Heart left ventricle (tissue), 16 donors: ENCODE results near the gene EIF4G1. TPM values are rescaled to one million over a fixed set of nuclear protein-coding genes. Genes with fewer than 3 reads are reported as not detected.

Experiments
- ATAC-seq, 4 donors: fragments of 200-7000 bp; cut with Tn5 transposase; one replicate each; pipeline ENCODE4 v1.9.1; 2020 to 2022; ENCODE audit warnings: moderate library complexity in 4 of 4, mild to moderate bottlenecking in 3 of 4, moderate number of reproducible peaks in 1 of 4
- DNase-seq, 5 donors: peaks; one replicate each; pipeline ENCODE4 v3.0.0-alpha.2; 2020
- H3K27ac ChIP-seq, 12 donors: fragments of 200-600 bp; sonication (generic) in 4 of 12; one replicate each; pipeline versions ENCODE4 v1.5.0 to v1.8.0; 2016 to 2022; ENCODE audit warnings: mild to moderate bottlenecking in 2 of 12
- H3K27me3 ChIP-seq, 9 donors: fragments of 200-600 bp; sonication (generic) in 2 of 9; one replicate each; pipeline versions ENCODE4 v1.5.1 to v1.8.0; 2016 to 2022; ENCODE audit warnings: mild to moderate bottlenecking in 3 of 9
- H3K36me3 ChIP-seq, 9 donors: fragments of 200-600 bp; sonication (generic) in 2 of 9; one replicate each; pipeline versions ENCODE4 v1.5.0 to v1.8.0; 2018 to 2022; ENCODE audit warnings: mild to moderate bottlenecking in 2 of 9
- H3K4me1 ChIP-seq, 12 donors: fragments of 200-600 bp; sonication (generic) in 4 of 12; one replicate each; pipeline versions ENCODE4 v1.5.0 to v1.8.0; 2016 to 2022; ENCODE audit warnings: mild to moderate bottlenecking in 3 of 12
- H3K4me3 ChIP-seq, 12 donors: fragments of 200-600 bp; sonication (generic) in 4 of 12; one replicate each; pipeline versions ENCODE4 v1.5.0 to v1.8.0; 2017 to 2022; ENCODE audit warnings: mild to moderate bottlenecking in 9 of 12, moderate library complexity in 4 of 12
- H3K9me3 ChIP-seq, 12 donors: fragments of 200-600 bp; sonication (generic) in 4 of 12; one replicate each; pipeline versions ENCODE4 v1.5.0 to v1.8.0; 2016 to 2022; ENCODE audit warnings: mild to moderate bottlenecking in 1 of 12
- POLR2A ChIP-seq, 2 donors: fragments of 450-650 bp; IDR thresholded peaks; one replicate each; pipeline ENCODE4 v1.6.1; 2017; ENCODE audit warnings: antibody characterized with exemption in 2 of 2, mild to moderate bottlenecking in 2 of 2, moderate library complexity in 2 of 2
- WGBS, 4 donors: extraction: QIAGEN DNeasy Blood & Tissue Kit in 2 of 4; methylation state at CpG; one replicate each; pipeline versions ENCODE4 v1.1.5 to v1.1.7; 2013 to 2018; 5-methylcytosine and 5-hydroxymethylcytosine counted together
- intact Hi-C, 10 donors: fragments of 100-400 bp; cut with DNase I; formaldehyde crosslinking; loops; one replicate each; pipeline versions ENCODE4 v1.11.1 to v1.14.2; 2022
- polyA plus RNA-seq, 2 donors: library from polyadenylated mRNA; stranded (reverse); fragments of 200-250 nt; gene quantifications; one replicate each; pipeline ENCODE4 v1.2.3, GENCODE V29; 2013
- total RNA-seq, 9 donors: library from RNA; depleted of rRNA in 2 of 9; stranded (reverse); fragments of >200 nt in 2 of 9; fragmentation: NEBNext Ultra II Directional in 3 of 9; extraction: Animal tissue kit (Norgen Biotek cat#: 25700) in 3 of 9; gene quantifications; one replicate each; pipeline versions ENCODE4 v1.1.0 to v1.2.4, GENCODE V29; 2016 to 2023
- TF ChIP-seq, protein P1 (sequence below), 12 donors: fragments of 200-600 bp; sonication (generic) in 4 of 12; IDR thresholded peaks; one replicate each; pipeline versions ENCODE4 v1.5.0 to v1.8.0; 2018 to 2022; ENCODE audit warnings: antibody characterized with exemption in 12 of 12, mild to moderate bottlenecking in 5 of 12
- donor health status: ischemic (EF 13 %, LVEDD 7.1; RV severe dilation, severe dysfunction).
- donor health status: healthy with polysubstance abuse.
- donor health status: DM: no; HTN: yes; CAD: no.
- donor health status: DM: no; HTN: no; CAD: no.
- donor health status: ischemic (EF 25% LVEDD 6.9; RV normal size, moderate dysfunction).
- donor health status: ischemic (EF 25% LVEDD 5.7; RV mildly dilated, moderate dysfunction).
- donor health status: healthy.
- donor health status: DM: yes; HTN: yes; CAD: no.
- donor health status: ischemic (EF 35%, LVEDD 5.7; RV mildly dilated, moderate dysfunction).
- donor health status: nonischemic (EF 11% LVEDD 7.7; RV severe dilation, severe dysfunction).
- donor health status: DM: yes; HTN: yes; CAD: no.
- donor health status: PGD.
- donor health status: ischemic (EF 29% LVEDD 5.4; RV normal size, mild dysfunction).
- donor health status: nonischemic (EF 23%, LVEDD 6.1; RV moderate dilation, normal function).

EIF4G1 gene
- total and polyA plus RNA-seq, 11 donors = 178 to 407 (median 229) TPM

DNA sequence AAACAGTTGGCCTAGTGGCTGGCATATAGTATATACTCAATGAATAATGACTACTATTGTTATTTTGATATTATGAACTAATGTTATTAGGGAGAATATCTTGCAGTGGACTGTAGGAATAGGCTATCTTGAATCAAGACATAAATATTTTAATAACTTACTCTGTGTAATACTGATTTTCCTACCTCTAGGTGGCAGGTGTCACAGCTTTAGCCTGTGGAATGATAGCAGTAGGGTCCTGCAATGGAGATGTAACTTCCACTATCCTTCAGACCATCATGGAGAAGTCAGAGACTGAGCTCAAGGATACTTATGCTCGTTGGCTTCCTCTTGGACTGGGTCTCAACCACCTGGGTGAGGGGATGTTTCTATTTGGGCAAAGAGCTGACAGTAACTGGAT lies 8.8 kb upstream of the EIF4G1 start:
- Histone ChIP-seq H3K9me3 (no peaks in the 10 kb centered on the region), H3K27me3 (no peaks in the 10 kb centered on the region), H3K4me3 (no peak overlapping the region), H3K36me3 (peaks cover 5 to 92% (median 86%) of the 10 kb centered on the region in 9 donors), H3K27ac (no peak overlapping the region), H3K4me1 (peaks cover 0 to 4% (median 3%) of the 10 kb centered on the region in 12 donors)
- ATAC-seq (peak in 1 of 4 donors; percentile 23), DNase-seq (no peak)
- intact Hi-C loops = loop anchor here in 1 of 10 donors (5.0 kb wide), 1 partner anchor 52 kb away; no protein-coding TSS in a partner anchor
- WGBS, 4 donors = 57 to 75% (median 67%) methylated on average over 1 of the region's 1 CpG
- TF ChIP-seq POLR2A (IDR thresholded peaks at IDR 0.05) = no peak
- TF ChIP-seq, protein P1, sequence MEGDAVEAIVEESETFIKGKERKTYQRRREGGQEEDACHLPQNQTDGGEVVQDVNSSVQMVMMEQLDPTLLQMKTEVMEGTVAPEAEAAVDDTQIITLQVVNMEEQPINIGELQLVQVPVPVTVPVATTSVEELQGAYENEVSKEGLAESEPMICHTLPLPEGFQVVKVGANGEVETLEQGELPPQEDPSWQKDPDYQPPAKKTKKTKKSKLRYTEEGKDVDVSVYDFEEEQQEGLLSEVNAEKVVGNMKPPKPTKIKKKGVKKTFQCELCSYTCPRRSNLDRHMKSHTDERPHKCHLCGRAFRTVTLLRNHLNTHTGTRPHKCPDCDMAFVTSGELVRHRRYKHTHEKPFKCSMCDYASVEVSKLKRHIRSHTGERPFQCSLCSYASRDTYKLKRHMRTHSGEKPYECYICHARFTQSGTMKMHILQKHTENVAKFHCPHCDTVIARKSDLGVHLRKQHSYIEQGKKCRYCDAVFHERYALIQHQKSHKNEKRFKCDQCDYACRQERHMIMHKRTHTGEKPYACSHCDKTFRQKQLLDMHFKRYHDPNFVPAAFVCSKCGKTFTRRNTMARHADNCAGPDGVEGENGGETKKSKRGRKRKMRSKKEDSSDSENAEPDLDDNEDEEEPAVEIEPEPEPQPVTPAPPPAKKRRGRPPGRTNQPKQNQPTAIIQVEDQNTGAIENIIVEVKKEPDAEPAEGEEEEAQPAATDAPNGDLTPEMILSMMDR (IDR thresholded peaks at IDR 0.05) = peak in 9 of 12 donors; percentile 6 to 39 (median 28)

DNA sequence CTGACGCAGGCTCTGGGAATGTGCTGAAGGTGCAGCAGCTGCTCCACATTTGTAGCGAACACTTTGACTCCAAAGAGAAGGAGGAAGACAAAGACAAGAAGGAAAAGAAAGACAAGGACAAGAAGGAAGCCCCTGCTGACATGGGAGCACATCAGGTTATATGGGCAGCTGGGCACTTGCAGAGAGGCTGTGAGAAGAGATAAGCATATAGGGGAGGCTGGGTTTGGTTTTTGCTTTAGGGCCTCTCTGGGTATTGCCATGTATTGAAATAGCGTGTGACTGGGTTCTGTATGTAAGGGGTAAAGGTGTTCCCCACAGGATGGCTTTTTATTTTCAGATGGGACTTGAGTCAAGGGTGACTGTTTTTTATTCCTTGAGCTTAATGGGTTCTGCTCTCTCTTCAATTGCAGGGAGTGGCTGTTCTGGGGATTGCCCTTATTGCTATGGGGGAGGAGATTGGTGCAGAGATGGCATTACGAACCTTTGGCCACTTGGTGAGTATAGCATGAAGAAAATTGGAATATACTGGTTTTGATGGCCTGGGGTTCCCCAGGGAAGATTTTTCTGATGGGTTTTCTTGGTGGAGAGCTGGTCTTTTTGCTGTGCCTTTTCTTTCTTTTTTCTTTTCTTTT lies 7.9 kb upstream of the EIF4G1 start:
- Histone ChIP-seq H3K4me3 (no peak overlapping the region), H3K36me3 (peaks cover 5 to 84% (median 77%) of the 10 kb centered on the region in 9 donors), H3K9me3 (no peaks in the 10 kb centered on the region), H3K4me1 (no peaks in the 10 kb centered on the region), H3K27me3 (no peaks in the 10 kb centered on the region), H3K27ac (no peak overlapping the region)
- ATAC-seq (no peak), DNase-seq (no peak)
- TF ChIP-seq POLR2A (IDR thresholded peaks at IDR 0.05) = no peak
- TF ChIP-seq, protein P1 (IDR thresholded peaks at IDR 0.05) = no peak
- intact Hi-C loops = loop anchor here in 1 of 10 donors (5.0 kb wide), 1 partner anchor 51 kb away; no protein-coding TSS in a partner anchor
- 89 to 95% (median 91%) methylated on average over 4 of the region's 4 CpGs for WGBS, 4 donors

DNA sequence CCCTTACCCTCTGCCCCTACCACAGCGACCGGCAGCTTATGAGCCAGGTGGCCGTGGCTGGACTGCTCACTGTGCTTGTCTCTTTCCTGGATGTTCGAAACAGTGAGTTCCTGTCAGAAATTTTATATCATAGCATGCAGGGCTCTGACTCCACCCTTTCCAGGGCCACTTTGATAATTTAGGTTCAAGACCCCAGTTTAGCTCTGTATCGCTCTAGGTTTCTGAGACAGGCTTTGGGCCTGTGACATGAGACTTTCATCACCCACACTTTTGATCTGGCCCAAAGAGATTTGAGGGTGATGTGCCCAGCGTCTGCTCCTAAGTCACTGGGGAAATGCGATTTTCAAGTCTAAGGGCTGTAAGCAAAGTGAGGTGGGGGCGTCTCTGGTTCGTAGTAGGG lies 6.5 kb upstream of the EIF4G1 start:
- no peak for DNase-seq
- TF ChIP-seq, protein P1 (IDR thresholded peaks at IDR 0.05) = no peak
- no peak for TF ChIP-seq POLR2A (IDR thresholded peaks at IDR 0.05)
- ATAC-seq = no peak
- no peaks in the 10 kb centered on the region for H3K9me3 ChIP-seq
- H3K27me3 ChIP-seq = no peaks in the 10 kb centered on the region
- H3K36me3 ChIP-seq = peaks cover 5 to 69% (median 63%) of the 10 kb centered on the region in 9 donors
- WGBS, 4 donors = 93 to 98% (median 94%) methylated on average over 9 of the region's 9 CpGs
- H3K4me3 ChIP-seq = no peak overlapping the region
- intact Hi-C loops = loop anchor here in 1 of 10 donors (5.0 kb wide), 1 partner anchor 49 kb away; no protein-coding TSS in a partner anchor
- H3K27ac ChIP-seq = no peak overlapping the region
- no peaks in the 10 kb centered on the region for H3K4me1 ChIP-seq

DNA sequence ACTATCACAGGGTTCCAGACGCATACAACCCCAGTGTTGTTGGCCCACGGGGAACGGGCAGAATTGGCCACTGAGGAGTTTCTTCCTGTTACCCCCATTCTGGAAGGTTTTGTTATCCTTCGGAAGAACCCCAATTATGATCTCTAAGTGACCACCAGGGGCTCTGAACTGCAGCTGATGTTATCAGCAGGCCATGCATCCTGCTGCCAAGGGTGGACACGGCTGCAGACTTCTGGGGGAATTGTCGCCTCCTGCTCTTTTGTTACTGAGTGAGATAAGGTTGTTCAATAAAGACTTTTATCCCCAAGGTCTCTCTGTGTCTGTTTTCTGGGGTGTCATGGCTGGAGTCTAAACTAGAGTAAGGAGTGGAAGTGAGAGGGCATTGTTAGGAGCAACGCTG lies 5.7 kb upstream of the EIF4G1 start:
- DNase-seq (peak in 2 of 5 donors; percentile 3 to 13), ATAC-seq (no peak)
- no peak for TF ChIP-seq POLR2A (IDR thresholded peaks at IDR 0.05)
- TF ChIP-seq, protein P1 (IDR thresholded peaks at IDR 0.05) = no peak
- WGBS, 4 donors = 63 to 74% (median 67%) methylated on average over 7 of the region's 7 CpGs
- no peak overlapping the region for H3K27ac ChIP-seq
- peaks cover 0 to 2% (median 0%) of the 10 kb centered on the region in 12 donors for H3K4me1 ChIP-seq
- intact Hi-C loops = loop anchor here in 1 of 10 donors (5.0 kb wide), 1 partner anchor 49 kb away; no protein-coding TSS in a partner anchor
- peaks cover 2 to 61% (median 55%) of the 10 kb centered on the region in 9 donors for H3K36me3 ChIP-seq
- H3K27me3 ChIP-seq = no peaks in the 10 kb centered on the region
- H3K4me3 ChIP-seq = no peak overlapping the region
- H3K9me3 ChIP-seq = no peaks in the 10 kb centered on the region
